CD14-positive monocyte (primary cell): ENCODE results near the gene ZDHHC11. TPM values are rescaled to one million over a fixed set of nuclear protein-coding genes. Genes with fewer than 3 reads are reported as not detected.
"Not testable (repeated sequence)": the region's sequence is repeated elsewhere in the genome, so short reads cannot be mapped to it uniquely, and the experiment has no call there.

Experiments
- DNase-seq, 3 donors: peaks; one replicate each; pipeline ENCODE4 v3.0.0-alpha.2; 2011 to 2022
- H2AFZ ChIP-seq: 2 replicates; pipeline ENCODE4 v1.6.0; 2012; ENCODE audit warnings: mild to moderate bottlenecking, low read depth, low read length, inconsistent platforms; ENCODE audit not compliant: insufficient read depth, poor library complexity, severe bottlenecking
- H3K27ac ChIP-seq, 2 donors: 1 replicate in 1 of 2; 2 replicates in 1 of 2; pipeline ENCODE4 v1.5.1; 2012 to 2013; ENCODE audit warnings: low read length in 2 of 2, control low read depth in 1 of 2, inconsistent platforms in 1 of 2, low read depth in 1 of 2, mild to moderate bottlenecking in 1 of 2
- H3K27me3 ChIP-seq, 2 donors: one replicate each; pipeline versions ENCODE4 v1.6.0 to v1.6.1; 2011 to 2013; ENCODE audit warnings: low read length in 2 of 2; ENCODE audit not compliant: control insufficient read depth in 2 of 2, insufficient read depth in 2 of 2
- H3K36me3 ChIP-seq, 2 donors: replicated peaks in 1 of 2; 1 replicate in 1 of 2; 2 replicates in 1 of 2; pipeline versions ENCODE4 v1.5.1 to v1.6.1; 2012 to 2013; ENCODE audit warnings: low read length in 2 of 2, control low read depth in 1 of 2, inconsistent platforms in 1 of 2, mild to moderate bottlenecking in 1 of 2; ENCODE audit not compliant: insufficient read depth in 2 of 2, control insufficient read depth in 1 of 2
- H3K4me1 ChIP-seq, 2 donors: 1 replicate in 1 of 2; 2 replicates in 1 of 2; pipeline versions ENCODE4 v1.5.1 to v1.6.1; 2012 to 2013; ENCODE audit warnings: low read length in 2 of 2, control low read depth in 1 of 2, inconsistent platforms in 1 of 2, mild to moderate bottlenecking in 1 of 2, moderate library complexity in 1 of 2; ENCODE audit not compliant: insufficient read depth in 2 of 2, control insufficient read depth in 1 of 2
- H3K4me2 ChIP-seq: replicated peaks from 2 replicates; pipeline ENCODE3; 2012; ENCODE audit warnings: low read length, moderate library complexity, mild to moderate bottlenecking; ENCODE audit not compliant: poor library complexity, severe bottlenecking; ENCODE audit errors: extremely low read depth
- H3K4me3 ChIP-seq, 3 experiments: fragments of 200-600 bp in 1 of 3; sonication (generic) in 1 of 3; replicated peaks in 1 of 3; 1 replicate in 2 of 3; 2 replicates in 1 of 3; pipeline ENCODE4 v1.5.1; 2011 to 2013; ENCODE audit warnings: low read length in 3 of 3, mild to moderate bottlenecking in 3 of 3, control low read depth in 2 of 3, low read depth in 2 of 3, inconsistent platforms in 1 of 3, moderate library complexity in 1 of 3
- H3K79me2 ChIP-seq: 2 replicates; pipeline ENCODE4 v1.6.0; 2012; ENCODE audit warnings: mild to moderate bottlenecking, control low read depth, inconsistent platforms, low read length, moderate library complexity; ENCODE audit not compliant: insufficient read depth
- H3K9ac ChIP-seq: 2 replicates; pipeline ENCODE4 v1.6.0; 2017; ENCODE audit warnings: low read length, mild to moderate bottlenecking; ENCODE audit not compliant: insufficient read depth, poor library complexity, severe bottlenecking
- H3K9me3 ChIP-seq, 2 donors: replicated peaks in 1 of 2; 1 replicate in 1 of 2; 2 replicates in 1 of 2; pipeline versions ENCODE4 v1.5.1 to v1.6.1; 2012 to 2013; ENCODE audit warnings: low read length in 2 of 2, control low read depth in 1 of 2; ENCODE audit not compliant: control insufficient read depth in 1 of 2, insufficient read depth in 1 of 2
- H4K20me1 ChIP-seq: 2 replicates; pipeline ENCODE4 v1.6.0; 2012; ENCODE audit warnings: mild to moderate bottlenecking, low read length, control low read depth, moderate library complexity; ENCODE audit not compliant: insufficient read depth
- H3K27ac Mint-ChIP-seq, 7 donors: one replicate each; pipeline ENCODE4 v1.8.0; 2020; ENCODE audit warnings: mild to moderate bottlenecking in 7 of 7, mixed read lengths in 7 of 7, moderate library complexity in 6 of 7, inconsistent platforms in 2 of 7
- H3K27me3 Mint-ChIP-seq, 3 donors: one replicate each; pipeline ENCODE4 v1.8.0; 2021 to 2022; ENCODE audit warnings: low read depth in 3 of 3, mild to moderate bottlenecking in 3 of 3, mixed read lengths in 3 of 3, moderate library complexity in 3 of 3, inconsistent platforms in 1 of 3
- H3K36me3 Mint-ChIP-seq, 2 donors: one replicate each; pipeline ENCODE4 v1.8.0; 2020; ENCODE audit warnings: mixed read lengths in 2 of 2, inconsistent platforms in 1 of 2, mild to moderate bottlenecking in 1 of 2
- H3K4me1 Mint-ChIP-seq: one replicate; pipeline ENCODE4 v1.8.0; 2020; ENCODE audit warnings: mild to moderate bottlenecking, mixed read lengths
- H3K4me3 Mint-ChIP-seq, 2 donors: one replicate each; pipeline ENCODE4 v1.8.0; 2020; ENCODE audit warnings: mild to moderate bottlenecking in 2 of 2, mixed read lengths in 2 of 2, moderate library complexity in 1 of 2
- H3K9me3 Mint-ChIP-seq, 7 donors: one replicate each; pipeline ENCODE4 v1.8.0; 2020 to 2022; ENCODE audit warnings: mixed read lengths in 7 of 7, mild to moderate bottlenecking in 6 of 7, moderate library complexity in 6 of 7, inconsistent platforms in 2 of 7
- CTCF ChIP-seq: fragments of 200-600 bp; IDR thresholded peaks from one replicate; pipeline ENCODE4 v1.8.0; 2022; ENCODE audit warnings: antibody characterized with exemption, mild to moderate bottlenecking
- WGBS: methylation state at CpG from one replicate; pipeline ENCODE4 v1.1.5; 2013; ENCODE audit warnings: missing lambda C conversion rate; ENCODE audit not compliant: insufficient coverage; 5-methylcytosine and 5-hydroxymethylcytosine counted together
- intact Hi-C, 2 donors: fragments of 100-400 bp; cut with micrococcal nuclease; formaldehyde crosslinking; loops; one replicate each; pipeline versions ENCODE4 v1.15.0 to v1.15.1; 2023
- polyA plus RNA-seq, 3 donors: library from polyadenylated mRNA; depleted of rRNA in 1 of 3; unstranded in 2 of 3; stranded (reverse) in 1 of 3; fragments of 300-500 nt in 2 of 3; fragments of >200 nt in 1 of 3; fragmentation: Illumina TruSeq in 2 of 3; gene quantifications; 1 replicate in 2 of 3; 2 replicates in 1 of 3; pipeline ENCODE4 v1.2.3, GENCODE V29; 2012 to 2021

The ZDHHC11 gene
- polyA plus RNA-seq, 3 donors, result 1.8 TPM; not detected in 2

- intact Hi-C loops, H3K4me1 ChIP-seq, DNase-seq, H3K4me3 ChIP-seq, H3K4me1 Mint-ChIP-seq, H3K36me3 Mint-ChIP-seq, H4K20me1 ChIP-seq, H3K27ac ChIP-seq, H3K79me2 ChIP-seq, H3K4me3 Mint-ChIP-seq, H3K9me3 Mint-ChIP-seq, H3K27ac Mint-ChIP-seq, H3K27me3 Mint-ChIP-seq, H3K9me3 ChIP-seq, H3K9ac ChIP-seq, H3K27me3 ChIP-seq, H3K36me3 ChIP-seq, H3K4me2 ChIP-seq, H2AFZ ChIP-seq: not testable (repeated sequence)
- no CpG with 5 or more reads among the region's 9 CpGs for WGBS
Observed at GRCh38 chr5:811384-811783, 39.4 kb downstream of the ZDHHC11 start.

- DNase-seq, H3K27me3 ChIP-seq, H3K4me3 ChIP-seq, H3K4me2 ChIP-seq, H3K4me1 Mint-ChIP-seq, H3K36me3 ChIP-seq, H3K27me3 Mint-ChIP-seq, H4K20me1 ChIP-seq, H3K9ac ChIP-seq, H3K27ac ChIP-seq, H2AFZ ChIP-seq, H3K4me1 ChIP-seq, H3K36me3 Mint-ChIP-seq, H3K4me3 Mint-ChIP-seq, H3K27ac Mint-ChIP-seq, intact Hi-C loops, H3K9me3 ChIP-seq, H3K79me2 ChIP-seq: not testable (repeated sequence)
- H3K9me3 Mint-ChIP-seq, result peaks cover 2 to 14% (median 10%) of the 10 kb centered on the region in 7 donors
- no CpG with 5 or more reads among the region's 10 CpGs for WGBS
Observed at GRCh38 chr5:807719-808514, 42.9 kb downstream of the ZDHHC11 start.

GRCh38 chr5:801472-801871, 49.3 kb downstream of the ZDHHC11 start:
- Histone ChIP-seq H3K4me3 (no peak overlapping the region), H3K36me3 (no peaks in the 10 kb centered on the region), H4K20me1 (no peaks in the 10 kb centered on the region), H3K4me2 (no peak overlapping the region), H3K27me3 (no peaks in the 10 kb centered on the region), H2AFZ (no peak overlapping the region), H3K79me2 (no peaks in the 10 kb centered on the region), H3K27ac (no peak overlapping the region), H3K4me1 (no peaks in the 10 kb centered on the region), H3K9ac (no peak overlapping the region), H3K9me3 (peaks cover 0 to 7% of the 10 kb centered on the region in 2 donors)
- no peak overlapping the region for H3K4me3 Mint-ChIP-seq
- no peak overlapping the region for H3K27ac Mint-ChIP-seq
- no peak for TF ChIP-seq CTCF
- DNase-seq, result no peak
- peaks cover 2 to 18% (median 13%) of the 10 kb centered on the region in 7 donors for H3K9me3 Mint-ChIP-seq
- H3K4me1 Mint-ChIP-seq, result no peaks in the 10 kb centered on the region
- 93% methylated on average over 3 of the region's 6 CpGs for WGBS
- intact Hi-C loops, result no loop called here
- no peaks in the 10 kb centered on the region for H3K36me3 Mint-ChIP-seq
- peaks cover 10 to 16% (median 14%) of the 10 kb centered on the region in 3 donors for H3K27me3 Mint-ChIP-seq

GRCh38 chr5:801055-801454, 49.7 kb downstream of the ZDHHC11 start:
- H3K36me3 ChIP-seq, H3K9ac ChIP-seq, H4K20me1 ChIP-seq, H3K4me3 Mint-ChIP-seq, H3K4me1 Mint-ChIP-seq, intact Hi-C loops, H3K4me2 ChIP-seq, H3K4me3 ChIP-seq, H3K27me3 ChIP-seq, DNase-seq, H3K79me2 ChIP-seq, H3K9me3 ChIP-seq, H3K36me3 Mint-ChIP-seq, H3K4me1 ChIP-seq, H2AFZ ChIP-seq, H3K27ac Mint-ChIP-seq, H3K27ac ChIP-seq: not testable (repeated sequence)
- peaks cover 2 to 18% (median 13%) of the 10 kb centered on the region in 7 donors for H3K9me3 Mint-ChIP-seq
- 90% methylated on average over 2 of the region's 4 CpGs for WGBS
- H3K27me3 Mint-ChIP-seq, result peaks cover 10 to 16% (median 14%) of the 10 kb centered on the region in 3 donors
